Measurements from ENCODE around the gene FRMPD2. TPM values are rescaled to one million over a fixed set of nuclear protein-coding genes. Genes with fewer than 3 reads are reported as not detected.

Gene FRMPD2
- total and polyA plus RNA-seq, 2 of the 4 experiments (the other 2 are of a cell fraction) = 0.18 TPM; not detected in 1

- CTCF ChIA-PET = no interaction called here
- Histone ChIP-seq H4K91ac (ENCODE audit: insufficient read depth, low read depth, low read length) (no peak overlapping the region), H3K4me2 (ENCODE audit: low read depth, low read length) (no peak overlapping the region), H3K18ac (ENCODE audit: low read depth, low read length) (no peak overlapping the region), H4K5ac (ENCODE audit: low read depth, low read length) (no peak overlapping the region), H2AFZ (replicated peaks; ENCODE audit: low read length, poor library complexity) (no peak overlapping the region), H3K9ac (ENCODE audit: low read depth, low read length) (no peak overlapping the region), H3K4me1 (ENCODE audit: control insufficient read depth, insufficient read depth, low read length) (no peaks in the 10 kb centered on the region), H3K79me1 (ENCODE audit: low read depth in 1 of 2, low read length in 2 of 2) (no peaks in the 10 kb centered on the region), H3K56ac (ENCODE audit: extremely low read depth, insufficient read depth, low read length) (no peak overlapping the region), H3K4ac (ENCODE audit: low read depth, low read length) (no peak overlapping the region), H2AK5ac (ENCODE audit: low read depth, low read length) (no peak overlapping the region), H3K27me3 (ENCODE audit: control insufficient read depth, insufficient read depth, low read length) (peaks cover 26% of the 10 kb centered on the region), H4K20me1 (ENCODE audit: insufficient read depth, low read length) (no peaks in the 10 kb centered on the region), H3K14ac (replicated peaks; ENCODE audit: low read depth, low read length) (no peak overlapping the region), H3K36me3 (ENCODE audit: control insufficient read depth, insufficient read depth, low read length) (no peaks in the 10 kb centered on the region), H2BK20ac (ENCODE audit: low read depth, low read length) (no peak overlapping the region), H3K9me3 (ENCODE audit: control insufficient read depth, insufficient read depth, low read length) (peaks cover 4% of the 10 kb centered on the region; the same call in 1 of the 2 replicates), H3K9me1 (ENCODE audit: insufficient read depth, low read length) (no peaks in the 10 kb centered on the region), H3K4me3 (ENCODE audit: insufficient read depth, low read depth, low read length) (no peak overlapping the region), H2AK9ac (replicated peaks; ENCODE audit: low read depth, low read length, poor library complexity) (no peak overlapping the region), H3K23ac (ENCODE audit: low read depth, low read length) (no peak overlapping the region), H2BK5ac (ENCODE audit: low read depth, low read length, poor library complexity, severe bottlenecking) (no peak overlapping the region), H3K27ac (ENCODE audit: insufficient read depth, low read length) (no peak overlapping the region), H2BK15ac (ENCODE audit: low read depth, low read length) (no peak overlapping the region), H4K8ac (ENCODE audit: low read depth in 2 of 2, low read length in 2 of 2) (no peak overlapping the region), H2BK120ac (ENCODE audit: low read depth, low read length) (no peak overlapping the region)
- in situ Hi-C loops (cut with MboI; ENCODE audit: low sequenced_read_pairs) (no loop called here), intact Hi-C loops (cut with micrococcal nuclease) (no loop called here), dilution Hi-C loops (cut with HindIII; ENCODE audit: low sequenced_read_pairs, unreplicated experiment) (no loop called here)
- BruUV-seq (replicated peaks) = no TSS peak
- WGBS, 2 experiments (ENCODE audit: extremely low coverage in 2 of 2, insufficient read length in 1 of 2) = 6% methylated on average over 3 of the region's 4 CpGs; no CpG with 5 or more reads in 1 of the 2 experiments
- POLR2A ChIA-PET (ENCODE audit: unreplicated experiment) = no interaction called here
- DNase-seq = no peak
- TF ChIP-seq MAZ (IDR thresholded peaks at IDR 0.05; ENCODE audit: borderline replicate concordance, low read depth, low read length) (no peak), RAD21 (IDR thresholded peaks at IDR 0.05; ENCODE audit: low read length) (no peak), CHD1 (IDR thresholded peaks at IDR 0.05; ENCODE audit: low read depth, low read length) (no peak), CEBPB (IDR thresholded peaks at IDR 0.05; ENCODE audit: low read depth, low read length) (no peak), BHLHE40 (IDR thresholded peaks at IDR 0.05; ENCODE audit: low read depth, low read length) (no peak), CTCF (conservative IDR thresholded peaks at IDR 0.05; ENCODE audit: low read depth, low read length) (no peak), FOS (IDR thresholded peaks at IDR 0.05; ENCODE audit: low read depth, low read length) (no peak), RCOR1 (IDR thresholded peaks at IDR 0.05; ENCODE audit: insufficient replicate concordance, low read length) (no peak), NFE2L2 (IDR thresholded peaks at IDR 0.05; ENCODE audit: low read depth, low read length) (no peak), POLR2A (IDR thresholded peaks at IDR 0.05; ENCODE audit: low read depth, low read length) (no peak), SMC3 (IDR thresholded peaks at IDR 0.05; ENCODE audit: low read depth, low read length) (no peak), MXI1 (IDR thresholded peaks at IDR 0.05; ENCODE audit: borderline replicate concordance, low read depth, low read length) (no peak), RFX5 (IDR thresholded peaks at IDR 0.05; ENCODE audit: low read depth, low read length) (no peak), ELK1 (IDR thresholded peaks at IDR 0.05; ENCODE audit: borderline replicate concordance, low read depth, low read length) (no peak), MAFK (IDR thresholded peaks at IDR 0.05; ENCODE audit: low read depth, low read length) (no peak)
- TF ChIP-seq, protein P1, sequence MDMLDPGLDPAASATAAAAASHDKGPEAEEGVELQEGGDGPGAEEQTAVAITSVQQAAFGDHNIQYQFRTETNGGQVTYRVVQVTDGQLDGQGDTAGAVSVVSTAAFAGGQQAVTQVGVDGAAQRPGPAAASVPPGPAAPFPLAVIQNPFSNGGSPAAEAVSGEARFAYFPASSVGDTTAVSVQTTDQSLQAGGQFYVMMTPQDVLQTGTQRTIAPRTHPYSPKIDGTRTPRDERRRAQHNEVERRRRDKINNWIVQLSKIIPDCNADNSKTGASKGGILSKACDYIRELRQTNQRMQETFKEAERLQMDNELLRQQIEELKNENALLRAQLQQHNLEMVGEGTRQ (IDR thresholded peaks at IDR 0.05; ENCODE audit: low read depth, low read length) = no peak
- no peak for ATAC-seq (ENCODE audit: low read depth)
Observed at GRCh38 chr10:48284811-48285210, 10.3 kb upstream of the FRMPD2 start.
